KMS-11 (cell line): ENCODE data around the gene TUBA8.

Experiments used
- H2AFZ ChIP-seq: fragments of 200-600 bp; sonication (generic); 2 replicates; pipeline ENCODE4 v1.6.1; 2016; ENCODE audit warnings: antibody characterized with exemption, mixed run types, low read depth
- H3K27ac ChIP-seq: fragments of 200-600 bp; sonication (generic); 2 replicates; pipeline ENCODE4 v1.6.1; 2016; ENCODE audit warnings: mild to moderate bottlenecking, mixed run types
- H3K27me3 ChIP-seq: fragments of 200-600 bp; sonication (generic); 2 replicates; pipeline ENCODE4 v1.6.1; 2017; ENCODE audit warnings: mild to moderate bottlenecking, low read depth, mixed run types, moderate library complexity; ENCODE audit not compliant: insufficient read depth
- H3K36me3 ChIP-seq: fragments of 200-600 bp; sonication (generic); 2 replicates; pipeline ENCODE4 v1.6.1; 2017; ENCODE audit warnings: mild to moderate bottlenecking, mixed run types; ENCODE audit not compliant: insufficient read depth
- H3K4me1 ChIP-seq: fragments of 200-600 bp; sonication (generic); 2 replicates; pipeline ENCODE4 v1.6.1; 2016; ENCODE audit warnings: mild to moderate bottlenecking, low read depth, mixed run types; ENCODE audit not compliant: poor library complexity, severe bottlenecking
- H3K4me2 ChIP-seq: fragments of 200-600 bp; sonication (generic); 2 replicates; pipeline ENCODE4 v1.7.0; 2016; ENCODE audit warnings: mild to moderate bottlenecking, mixed run types
- H3K4me3 ChIP-seq: fragments of 200-600 bp; sonication (generic); IDR thresholded peaks from 2 replicates; pipeline ENCODE4 v1.6.1; 2017; ENCODE audit warnings: low read depth, low read length, mixed read lengths; ENCODE audit not compliant: insufficient read depth
- H3K79me2 ChIP-seq: fragments of 200-600 bp; sonication (generic); 2 replicates; pipeline ENCODE4 v1.6.1; 2016; ENCODE audit warnings: low read depth, mixed run types; ENCODE audit not compliant: insufficient read depth
- H3K9ac ChIP-seq: fragments of 200-600 bp; sonication (generic); 2 replicates; pipeline ENCODE4 v1.6.1; 2016; ENCODE audit warnings: mild to moderate bottlenecking, mixed run types
- H4K20me1 ChIP-seq: fragments of 200-600 bp; sonication (generic); 2 replicates; pipeline ENCODE4 v1.6.1; 2016; ENCODE audit warnings: mild to moderate bottlenecking, mixed run types; ENCODE audit not compliant: insufficient read depth
- CTCF ChIP-seq: fragments of 200-600 bp; sonication (generic); conservative IDR thresholded peaks from 2 replicates; pipeline ENCODE4 v1.6.1; 2017; ENCODE audit warnings: low read depth, mild to moderate bottlenecking, antibody characterized with exemption, low read length, moderate library complexity, mixed read lengths

Gene TUBA8

GRCh38 chr22:18108187-18108586, 2.4 kb upstream of the TUBA8 start:
- H3K36me3 ChIP-seq, result no peaks in the 10 kb centered on the region
- no peaks in the 10 kb centered on the region for H4K20me1 ChIP-seq
- H3K9ac ChIP-seq, result no peak overlapping the region
- no peaks in the 10 kb centered on the region for H3K79me2 ChIP-seq
- H3K4me2 ChIP-seq, result no peak overlapping the region
- H3K27me3 ChIP-seq, result no peaks in the 10 kb centered on the region
- H3K4me3 ChIP-seq, result no peak overlapping the region
- peaks cover 2% of the 10 kb centered on the region for H3K4me1 ChIP-seq
- no peak for TF ChIP-seq CTCF
- H3K27ac ChIP-seq, result no peak overlapping the region
- H2AFZ ChIP-seq, result no peak overlapping the region

GRCh38 chr22:18109410-18110193, 1.0 kb upstream of the TUBA8 start:
- Histone ChIP-seq H4K20me1 (no peaks in the 10 kb centered on the region), H3K79me2 (no peaks in the 10 kb centered on the region), H3K4me1 (peaks cover 2% of the 10 kb centered on the region), H3K27me3 (no peaks in the 10 kb centered on the region), H3K4me3 (no peak overlapping the region), H3K4me2 (no peak overlapping the region), H3K36me3 (no peaks in the 10 kb centered on the region), H2AFZ (no peak overlapping the region), H3K9ac (no peak overlapping the region), H3K27ac (no peak overlapping the region)
- TF ChIP-seq CTCF, result no peak

- Histone ChIP-seq H3K4me3 (no peak overlapping the region), H2AFZ (no peak overlapping the region), H3K4me1 (no peaks in the 10 kb centered on the region), H4K20me1 (no peaks in the 10 kb centered on the region), H3K4me2 (no peak overlapping the region), H3K27me3 (no peaks in the 10 kb centered on the region), H3K9ac (no peak overlapping the region), H3K36me3 (no peaks in the 10 kb centered on the region), H3K27ac (no peak overlapping the region), H3K79me2 (no peaks in the 10 kb centered on the region)
- no peak for TF ChIP-seq CTCF
These were observed 547 bp downstream of the TUBA8 start for GRCh38 chr22:18110954-18111758.

- TF ChIP-seq CTCF, result no peak
- no peak overlapping the region for H3K4me3 ChIP-seq
- no peak overlapping the region for H2AFZ ChIP-seq
- H3K36me3 ChIP-seq, result no peaks in the 10 kb centered on the region
- H4K20me1 ChIP-seq, result no peaks in the 10 kb centered on the region
- H3K27me3 ChIP-seq, result no peaks in the 10 kb centered on the region
- no peak overlapping the region for H3K27ac ChIP-seq
- H3K79me2 ChIP-seq, result no peaks in the 10 kb centered on the region
- H3K9ac ChIP-seq, result no peak overlapping the region
- no peaks in the 10 kb centered on the region for H3K4me1 ChIP-seq
- H3K4me2 ChIP-seq, result no peak overlapping the region
These were observed 1.2 kb downstream of the TUBA8 start for GRCh38 chr22:18111759-18112330.
